Upper lobe of right lung (tissue), 1 donor: Measurements from ENCODE around the gene MVD. TPM values are rescaled to one million over a fixed set of nuclear protein-coding genes. Genes with fewer than 3 reads are reported as not detected.

Source experiments
- ATAC-seq: fragments of 200-7000 bp; cut with Tn5 transposase; one replicate; pipeline ENCODE4 v1.9.1; 2020; ENCODE audit warnings: mild to moderate bottlenecking, moderate library complexity
- DNase-seq: peaks from one replicate; pipeline ENCODE4 v3.0.0-alpha.2; 2020
- H3K27ac ChIP-seq: fragments of 200-600 bp; one replicate; pipeline ENCODE4 v1.8.0; 2022
- H3K27me3 ChIP-seq: fragments of 200-600 bp; one replicate; pipeline ENCODE4 v1.8.0; 2022; ENCODE audit warnings: mild to moderate bottlenecking
- H3K36me3 ChIP-seq: fragments of 200-600 bp; one replicate; pipeline ENCODE4 v1.8.0; 2022
- H3K4me1 ChIP-seq: fragments of 200-600 bp; one replicate; pipeline ENCODE4 v1.8.0; 2022
- H3K4me3 ChIP-seq: fragments of 200-600 bp; one replicate; pipeline ENCODE4 v1.8.0; 2022; ENCODE audit warnings: mild to moderate bottlenecking
- H3K9me3 ChIP-seq: fragments of 200-600 bp; one replicate; pipeline ENCODE4 v1.8.0; 2022
- CTCF ChIP-seq: fragments of 200-600 bp; IDR thresholded peaks from one replicate; pipeline ENCODE4 v1.8.0; 2022; ENCODE audit warnings: antibody characterized with exemption
- intact Hi-C: fragments of 100-400 bp; cut with DNase I; formaldehyde crosslinking; loops from one replicate; pipeline ENCODE4 v1.11.0; 2022
- total RNA-seq: library from RNA; stranded (reverse); fragmentation: NEBNext Ultra II Directional; extraction: Animal tissue kit (Norgen Biotek cat#: 25700); gene quantifications from one replicate; pipeline ENCODE4 v1.2.1, GENCODE V29; 2021
- donor health status: DM: no; HTN: yes; CAD: no; lungs with severe emphysema.

MVD gene
- total RNA-seq, 1 donor from 2014 or later = 104 TPM

GRCh38 chr16:88706965-88707826, 44.3 kb upstream of the MVD start:
- Histone ChIP-seq H3K27me3 (no peaks in the 10 kb centered on the region), H3K36me3 (no peaks in the 10 kb centered on the region), H3K4me1 (peaks cover 41% of the 10 kb centered on the region), H3K9me3 (no peaks in the 10 kb centered on the region), H3K4me3 (peak overlapping the region; percentile 99), H3K27ac (peak overlapping the region; percentile 84)
- no peak for TF ChIP-seq CTCF
- intact Hi-C loops = no loop called here
- DNase-seq = no peak
- ATAC-seq = no peak

- Histone ChIP-seq H3K36me3 (no peaks in the 10 kb centered on the region), H3K9me3 (no peaks in the 10 kb centered on the region), H3K4me3 (peak within 1 kb of the TSS; percentile 99), H3K27me3 (no peaks in the 10 kb centered on the region), H3K4me1 (peaks cover 49% of the 10 kb centered on the region), H3K27ac (peak within 1 kb of the TSS; percentile 84)
- intact Hi-C loops = no loop called here
- peak; percentile 84 for ATAC-seq
- DNase-seq = peak; percentile 96
- no peak for TF ChIP-seq CTCF
These were observed 43.5 kb upstream of the MVD start, which contains the start of the genes CTU2 and RNF166 for GRCh38 chr16:88706229-88706964. CTU2 (plus strand) TSS chr16:88706503; CDS start chr16:88706531, 28 bp downstream. RNF166 (minus strand) TSS chr16:88706408; CDS start chr16:88706325, 83 bp downstream.

- DNase-seq (no peak), ATAC-seq (no peak)
- Histone ChIP-seq H3K4me1 (peaks cover 53% of the 10 kb centered on the region), H3K27me3 (no peaks in the 10 kb centered on the region), H3K9me3 (no peaks in the 10 kb centered on the region), H3K4me3 (peak overlapping the region; percentile 99), H3K36me3 (no peaks in the 10 kb centered on the region), H3K27ac (peak overlapping the region; percentile 84)
- no peak for TF ChIP-seq CTCF
- intact Hi-C loops = no loop called here
These were observed 42.9 kb upstream of the MVD start for GRCh38 chr16:88705801-88706228.

- Histone ChIP-seq H3K4me3 (peak overlapping the region; percentile 99), H3K9me3 (no peaks in the 10 kb centered on the region), H3K4me1 (peaks cover 60% of the 10 kb centered on the region), H3K27me3 (no peaks in the 10 kb centered on the region), H3K27ac (peak overlapping the region; percentile 84), H3K36me3 (no peaks in the 10 kb centered on the region)
- no peak for TF ChIP-seq CTCF
- intact Hi-C loops = no loop called here
- no peak for DNase-seq
- ATAC-seq = no peak
These were observed 42.3 kb upstream of the MVD start for GRCh38 chr16:88705076-88705684.

- peaks cover 12% of the 10 kb centered on the region for H3K36me3 ChIP-seq
- H3K27me3 ChIP-seq = no peaks in the 10 kb centered on the region
- peaks cover 65% of the 10 kb centered on the region for H3K4me1 ChIP-seq
- peak overlapping the region; percentile 84 for H3K27ac ChIP-seq
- DNase-seq (peak; percentile 92), ATAC-seq (peak; percentile 58)
- H3K9me3 ChIP-seq = no peaks in the 10 kb centered on the region
- intact Hi-C loops = no loop called here
- peak overlapping the region; percentile 99 for H3K4me3 ChIP-seq
- TF ChIP-seq CTCF = no peak
These were observed 40.8 kb upstream of the MVD start for GRCh38 chr16:88703486-88704309.
